DND-41 (cell line): Measurements from ENCODE around the gene PHKG2.

Experiments used
- ATAC-seq: fragments of 200-7000 bp; cut with Tn5 transposase; 3 replicates; pipeline ENCODE4 v1.9.1; 2021; ENCODE audit warnings: low read depth; ENCODE audit not compliant: insufficient read depth
- DNase-seq: peaks from one replicate; pipeline ENCODE4 v3.0.0-alpha.2; 2020
- H2AFZ ChIP-seq: 2 replicates; pipeline ENCODE4 v1.6.0; 2012; ENCODE audit warnings: low read depth, low read length
- H3K27ac ChIP-seq: 2 replicates; pipeline ENCODE4 v1.5.1; 2012; ENCODE audit warnings: low read length, inconsistent platforms
- H3K27me3 ChIP-seq: fragments of 200-600 bp; sonication (generic); 2 replicates; pipeline ENCODE4 v1.6.0; 2012; ENCODE audit warnings: low read length, mild to moderate bottlenecking, inconsistent platforms; ENCODE audit not compliant: insufficient read depth, poor library complexity
- H3K36me3 ChIP-seq: 2 replicates; pipeline ENCODE4 v1.5.1; 2012; ENCODE audit warnings: low read length, inconsistent platforms; ENCODE audit not compliant: insufficient read depth
- H3K4me1 ChIP-seq: 2 replicates; pipeline ENCODE4 v1.5.1; 2012; ENCODE audit warnings: mild to moderate bottlenecking, low read length; ENCODE audit not compliant: insufficient read depth
- H3K4me2 ChIP-seq: 2 replicates; pipeline ENCODE4 v1.6.0; 2012; ENCODE audit warnings: mild to moderate bottlenecking, moderate library complexity, low read length, inconsistent platforms; ENCODE audit not compliant: insufficient read depth
- H3K4me3 ChIP-seq, 2 experiments: fragments of 200-600 bp in 1 of 2; shearing (Covaris generic) in 1 of 2; 2 replicates each; pipeline ENCODE4 v1.5.1; 2012 to 2016; ENCODE audit warnings: inconsistent platforms in 2 of 2, low read length in 2 of 2, mild to moderate bottlenecking in 2 of 2, low read depth in 1 of 2, moderate library complexity in 1 of 2
- H3K79me2 ChIP-seq: 2 replicates; pipeline ENCODE4 v1.6.0; 2012; ENCODE audit warnings: low read length, inconsistent platforms; ENCODE audit not compliant: insufficient read depth
- H3K9ac ChIP-seq: 2 replicates; pipeline ENCODE4 v1.6.0; 2012; ENCODE audit warnings: low read depth, mild to moderate bottlenecking, inconsistent platforms, low read length, moderate library complexity
- H3K9me3 ChIP-seq: 2 replicates; pipeline ENCODE4 v1.5.1; 2012; ENCODE audit warnings: low read length, moderate library complexity, mild to moderate bottlenecking, inconsistent platforms; ENCODE audit not compliant: insufficient read depth, severe bottlenecking
- H4K20me1 ChIP-seq: 2 replicates; pipeline ENCODE4 v1.6.0; 2012; ENCODE audit warnings: low read length; ENCODE audit not compliant: insufficient read depth
- CTCF ChIP-seq: IDR thresholded peaks from 2 replicates; pipeline ENCODE4 v1.5.1; 2012; ENCODE audit warnings: borderline replicate concordance, low read length, moderate library complexity, mild to moderate bottlenecking; ENCODE audit not compliant: poor library complexity, severe bottlenecking; ENCODE audit errors: extremely low read depth
- EZH2 ChIP-seq: IDR thresholded peaks from 3 replicates; pipeline ENCODE4 v1.6.1; 2012; ENCODE audit warnings: borderline replicate concordance, low read depth, mild to moderate bottlenecking, moderate library complexity, low read length, inconsistent platforms; ENCODE audit not compliant: severe bottlenecking

The PHKG2 gene

GRCh38 chr16:30747331-30747730, 894 bp upstream of the PHKG2 start:
- peak overlapping the region; percentile 86 to 96; a peak in 2 of 4 replicates for H3K4me3 ChIP-seq
- no peak for DNase-seq
- H3K9me3 ChIP-seq, result no peaks in the 10 kb centered on the region
- H4K20me1 ChIP-seq, result peaks cover 7% of the 10 kb centered on the region; the same call in 1 of the 2 replicates
- no peak for ATAC-seq
- H3K27me3 ChIP-seq, result no peaks in the 10 kb centered on the region
- H3K27ac ChIP-seq, result peak overlapping the region; percentile 74
- H3K4me2 ChIP-seq, result peak overlapping the region; percentile 67
- H3K79me2 ChIP-seq, result peaks cover 27% of the 10 kb centered on the region
- peaks cover 25% of the 10 kb centered on the region for H3K4me1 ChIP-seq
- TF ChIP-seq EZH2, result no peak
- TF ChIP-seq CTCF, result no peak
- peaks cover 43% of the 10 kb centered on the region for H3K36me3 ChIP-seq
- H3K9ac ChIP-seq, result peak overlapping the region; percentile 58
- H2AFZ ChIP-seq, result peak overlapping the region; percentile 78

GRCh38 chr16:30748634-30749445, 615 bp downstream of the PHKG2 start:
- Histone ChIP-seq H3K79me2 (peaks cover 27% of the 10 kb centered on the region), H4K20me1 (peaks cover 7% of the 10 kb centered on the region; the same call in 1 of the 2 replicates), H3K27ac (peak overlapping the region; percentile 72; the same call in 1 of the 2 replicates), H3K4me2 (peak overlapping the region; percentile 67), H3K36me3 (peaks cover 41% of the 10 kb centered on the region), H2AFZ (peak overlapping the region; percentile 71), H3K4me3 (peak overlapping the region; percentile 86 to 96; a peak in 3 of 4 replicates), H3K9me3 (no peaks in the 10 kb centered on the region), H3K4me1 (peaks cover 25% of the 10 kb centered on the region), H3K9ac (peak overlapping the region; percentile 58), H3K27me3 (no peaks in the 10 kb centered on the region)
- no peak for ATAC-seq
- DNase-seq, result no peak
- no peak for TF ChIP-seq CTCF
- TF ChIP-seq EZH2, result no peak

GRCh38 chr16:30750201-30750600, 2.0 kb downstream of the PHKG2 start:
- Histone ChIP-seq H3K9me3 (no peaks in the 10 kb centered on the region), H2AFZ (no peak overlapping the region), H3K9ac (no peak overlapping the region), H3K4me1 (peaks cover 25% of the 10 kb centered on the region), H4K20me1 (peaks cover 7% of the 10 kb centered on the region; the same call in 1 of the 2 replicates), H3K36me3 (peaks cover 43% of the 10 kb centered on the region), H3K4me2 (0 out of 2 replicates have a peak overlapping the region, but pooled peaks have one; percentile 67), H3K27me3 (no peaks in the 10 kb centered on the region), H3K4me3 (peak overlapping the region in 1 of 2 experiments; percentile 96; a peak in 1 of 4 replicates), H3K27ac (no peak overlapping the region), H3K79me2 (peaks cover 27% of the 10 kb centered on the region)
- DNase-seq, result no peak
- no peak for ATAC-seq
- TF ChIP-seq CTCF, result no peak
